ENCODE measurements around the gene ZSCAN12.
"Not testable (repeated sequence)": the region's sequence is repeated elsewhere in the genome, so short reads cannot be mapped to it uniquely, and the experiment has no call there.

Gene ZSCAN12

GRCh38 chr6:28399350-28400121 lies at the start of gene ZSCAN12:
TSS of gene ZSCAN12 (minus strand) at chr6:28399747. CDS start at chr6:28398405, 1,342 bp downstream.
- DNase-seq = peak; percentile 87 to 91
- H3K27ac Mint-ChIP-seq = peak within 1 kb of the TSS; percentile 98

GRCh38 chr6:28449056-28449455 lies 49.5 kb upstream of the ZSCAN12 start:
- ATAC-seq (no peak), DNase-seq (no peak)
- Mint-ChIP-seq H3K9me3 (peaks cover 0 to 5% of the 10 kb centered on the region in 2 donors), H3K27ac (no peak overlapping the region), H3K4me3 (no peak overlapping the region), H3K4me1 (peaks cover 27% of the 10 kb centered on the region), H3K27me3 (peaks cover 16% of the 10 kb centered on the region)

More at GRCh38 chr6:28399350-28400121, at the start of gene ZSCAN12:
- Mint-ChIP-seq H3K4me1 (peaks cover 69% of the 10 kb centered on the region), H3K9me3 (no peaks in the 10 kb centered on the region), H3K27me3 (peaks cover 22% of the 10 kb centered on the region), H3K4me3 (peak within 1 kb of the TSS; percentile 91 to 94)
- ATAC-seq = peak; percentile 99

GRCh38 chr6:28447512-28447906 lies 48.0 kb upstream of the ZSCAN12 start:
- not testable (repeated sequence) for H3K27ac Mint-ChIP-seq, ATAC-seq
- H3K4me3 Mint-ChIP-seq = peak overlapping the region; percentile 92 to 95

GRCh38 chr6:28446818-28447511 lies 47.4 kb upstream of the ZSCAN12 start:
- peak overlapping the region in 1 of 2 donors; percentile 96 for H3K27ac Mint-ChIP-seq
- peak overlapping the region; percentile 92 to 95 for H3K4me3 Mint-ChIP-seq
- DNase-seq (peak in 1 of 2 donors; percentile 18), ATAC-seq (no peak)
- peaks cover 38% of the 10 kb centered on the region for H3K4me1 Mint-ChIP-seq
- H3K27me3 Mint-ChIP-seq = peaks cover 16% of the 10 kb centered on the region
- peaks cover 0 to 8% of the 10 kb centered on the region in 2 donors for H3K9me3 Mint-ChIP-seq

More at GRCh38 chr6:28447512-28447906, 48.0 kb upstream of the ZSCAN12 start:
- DNase-seq, H3K9me3 Mint-ChIP-seq: not testable (repeated sequence)
- peaks cover 16% of the 10 kb centered on the region for H3K27me3 Mint-ChIP-seq
- H3K4me1 Mint-ChIP-seq = peaks cover 38% of the 10 kb centered on the region

- peaks cover 38% of the 10 kb centered on the region for H3K4me1 Mint-ChIP-seq
- not testable (repeated sequence) for H3K9me3 Mint-ChIP-seq, H3K27ac Mint-ChIP-seq
- H3K4me3 Mint-ChIP-seq = peak overlapping the region in 1 of 2 donors; percentile 100
- DNase-seq (peak; percentile 34 to 53), ATAC-seq (peak; percentile 10)
- H3K27me3 Mint-ChIP-seq = peaks cover 16% of the 10 kb centered on the region
These were observed 45.2 kb upstream of the ZSCAN12 start for GRCh38 chr6:28444759-28445158.

- Mint-ChIP-seq H3K4me1 (peaks cover 31% of the 10 kb centered on the region), H3K9me3 (peaks cover 0 to 8% of the 10 kb centered on the region in 2 donors), H3K4me3 (peak within 1 kb of the TSS; percentile 99 to 100), H3K27me3 (peaks cover 16% of the 10 kb centered on the region), H3K27ac (peak within 1 kb of the TSS; percentile 97 to 99)
- DNase-seq = peak; percentile 83 to 92
- ATAC-seq = peak; percentile 95
These were observed 43.7 kb upstream of the ZSCAN12 start, which contains the start of gene ZSCAN23 for GRCh38 chr6:28443112-28443773. TSS of gene ZSCAN23 (minus strand) at chr6:28443491. CDS start at chr6:28436266, 7,225 bp downstream.

- DNase-seq (no peak), ATAC-seq (no peak)
- Mint-ChIP-seq H3K27me3 (peaks cover 16% of the 10 kb centered on the region), H3K9me3 (peaks cover 0 to 8% of the 10 kb centered on the region in 2 donors), H3K4me3 (peak overlapping the region; percentile 99 to 100), H3K4me1 (peaks cover 31% of the 10 kb centered on the region), H3K27ac (peak overlapping the region; percentile 97 to 99)
These were observed 43.0 kb upstream of the ZSCAN12 start for GRCh38 chr6:28442586-28442985.

- peaks cover 6% of the 10 kb centered on the region for H3K4me1 Mint-ChIP-seq
- H3K9me3 Mint-ChIP-seq = no peaks in the 10 kb centered on the region
- no peak overlapping the region for H3K27ac Mint-ChIP-seq
- no peak for ATAC-seq
- no peak for DNase-seq
- H3K27me3 Mint-ChIP-seq = no peaks in the 10 kb centered on the region
- H3K4me3 Mint-ChIP-seq = no peak overlapping the region
These were observed 36.9 kb upstream of the ZSCAN12 start for GRCh38 chr6:28436404-28436803.

- Mint-ChIP-seq H3K4me1 (peaks cover 17% of the 10 kb centered on the region), H3K9me3 (no peaks in the 10 kb centered on the region), H3K4me3 (no peak overlapping the region), H3K27ac (no peak overlapping the region), H3K27me3 (no peaks in the 10 kb centered on the region)
- DNase-seq (no peak), ATAC-seq (no peak)
These were observed 33.6 kb upstream of the ZSCAN12 start for GRCh38 chr6:28433119-28433518.

GRCh38 chr6:28429781-28430180 lies 30.2 kb upstream of the ZSCAN12 start:
- Mint-ChIP-seq H3K4me1 (peaks cover 36% of the 10 kb centered on the region), H3K27me3 (no peaks in the 10 kb centered on the region), H3K27ac (no peak overlapping the region), H3K9me3 (peaks cover 0 to 3% of the 10 kb centered on the region in 2 donors), H3K4me3 (no peak overlapping the region)
- DNase-seq = no peak
- ATAC-seq = no peak

GRCh38 chr6:28425944-28426541 lies 26.5 kb upstream of the ZSCAN12 start:
- Mint-ChIP-seq H3K27me3 (no peaks in the 10 kb centered on the region), H3K4me3 (peak overlapping the region; percentile 5 to 78), H3K4me1 (peaks cover 41% of the 10 kb centered on the region), H3K9me3 (peaks cover 0 to 3% of the 10 kb centered on the region in 2 donors), H3K27ac (peak overlapping the region; percentile 61 to 93)
- ATAC-seq = peak; percentile 86
- no peak for DNase-seq

- Mint-ChIP-seq H3K4me3 (no peak overlapping the region), H3K4me1 (peaks cover 40% of the 10 kb centered on the region)
These were observed 24.6 kb upstream of the ZSCAN12 start for GRCh38 chr6:28424163-28424562.

GRCh38 chr6:28423546-28423945 lies 24.0 kb upstream of the ZSCAN12 start:
- Mint-ChIP-seq H3K27me3 (no peaks in the 10 kb centered on the region), H3K27ac (no peak overlapping the region), H3K4me1 (peaks cover 34% of the 10 kb centered on the region)

More at GRCh38 chr6:28424163-28424562, 24.6 kb upstream of the ZSCAN12 start:
- no peaks in the 10 kb centered on the region for H3K27me3 Mint-ChIP-seq
- no peak overlapping the region for H3K27ac Mint-ChIP-seq
- no peak for ATAC-seq
- no peak for DNase-seq
- peaks cover 0 to 3% of the 10 kb centered on the region in 2 donors for H3K9me3 Mint-ChIP-seq

GRCh38 chr6:28413681-28414080 lies 14.1 kb upstream of the ZSCAN12 start:
- Mint-ChIP-seq H3K27ac (no peak overlapping the region), H3K9me3 (no peaks in the 10 kb centered on the region), H3K4me3 (no peak overlapping the region), H3K27me3 (peaks cover 21% of the 10 kb centered on the region), H3K4me1 (peaks cover 6% of the 10 kb centered on the region)
- ATAC-seq = no peak
- DNase-seq = no peak

More at GRCh38 chr6:28423546-28423945, 24.0 kb upstream of the ZSCAN12 start:
- H3K9me3 Mint-ChIP-seq = peaks cover 0 to 3% of the 10 kb centered on the region in 2 donors
- no peak for ATAC-seq
- no peak for DNase-seq
- H3K4me3 Mint-ChIP-seq = no peak overlapping the region

GRCh38 chr6:28410767-28411166 lies 11.2 kb upstream of the ZSCAN12 start:
- H3K4me1 Mint-ChIP-seq = peaks cover 26% of the 10 kb centered on the region
- ATAC-seq = no peak
- no peak overlapping the region for H3K4me3 Mint-ChIP-seq
- DNase-seq = no peak
- no peaks in the 10 kb centered on the region for H3K9me3 Mint-ChIP-seq
- H3K27me3 Mint-ChIP-seq = peaks cover 26% of the 10 kb centered on the region
- H3K27ac Mint-ChIP-seq = no peak overlapping the region

Data from stimulated activated naive CD8-positive, alpha-beta T cell treated with anti-CD3 and anti-CD28 coated beads, Interleukin-15, amount 100 ng/mL, for 72 hours (primary cell).